Gastrocnemius medialis (tissue), 4 donors: ENCODE results near the gene CHCHD4.

Experiments used
- POLR2A ChIP-seq, 2 donors: fragments of 450-650 bp; IDR thresholded peaks; one replicate each; pipeline ENCODE4 v1.6.1; 2017; ENCODE audit warnings: antibody characterized with exemption in 2 of 2, mild to moderate bottlenecking in 2 of 2, moderate library complexity in 2 of 2
- TF ChIP-seq, protein P1 (sequence below), 5 experiments: fragments of 450-650 bp in 3 of 5; fragments of 200-600 bp in 2 of 5; sonication (generic) in 2 of 5; IDR thresholded peaks in 4 of 5; conservative IDR thresholded peaks in 1 of 5; 1 replicate in 4 of 5; 2 replicates in 1 of 5; pipeline ENCODE4 v1.5.1; 2016 to 2019; ENCODE audit warnings: antibody characterized with exemption in 5 of 5, mild to moderate bottlenecking in 3 of 5, moderate library complexity in 3 of 5

DNA sequence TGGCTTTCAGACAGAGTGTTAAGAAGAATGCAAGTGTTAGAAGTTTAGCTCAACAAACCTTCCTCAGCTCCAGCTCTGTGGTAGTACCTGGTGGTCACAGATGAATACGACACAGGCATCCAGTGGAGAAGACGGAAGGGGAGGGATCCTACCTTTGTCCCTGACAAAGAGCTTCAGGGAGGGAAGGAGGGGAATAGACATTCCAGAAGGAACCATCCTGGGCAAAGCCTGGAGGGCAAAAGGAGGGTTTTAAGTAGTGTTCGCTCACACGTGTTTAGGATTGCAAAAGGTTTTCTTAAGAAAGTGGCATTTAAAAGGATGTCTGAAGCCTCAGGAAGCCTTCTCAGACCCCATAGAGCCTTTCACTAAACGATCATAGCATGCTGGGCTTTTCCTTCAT lies 2.8 kb downstream of the CHCHD4 start:
- TF ChIP-seq, protein P1, sequence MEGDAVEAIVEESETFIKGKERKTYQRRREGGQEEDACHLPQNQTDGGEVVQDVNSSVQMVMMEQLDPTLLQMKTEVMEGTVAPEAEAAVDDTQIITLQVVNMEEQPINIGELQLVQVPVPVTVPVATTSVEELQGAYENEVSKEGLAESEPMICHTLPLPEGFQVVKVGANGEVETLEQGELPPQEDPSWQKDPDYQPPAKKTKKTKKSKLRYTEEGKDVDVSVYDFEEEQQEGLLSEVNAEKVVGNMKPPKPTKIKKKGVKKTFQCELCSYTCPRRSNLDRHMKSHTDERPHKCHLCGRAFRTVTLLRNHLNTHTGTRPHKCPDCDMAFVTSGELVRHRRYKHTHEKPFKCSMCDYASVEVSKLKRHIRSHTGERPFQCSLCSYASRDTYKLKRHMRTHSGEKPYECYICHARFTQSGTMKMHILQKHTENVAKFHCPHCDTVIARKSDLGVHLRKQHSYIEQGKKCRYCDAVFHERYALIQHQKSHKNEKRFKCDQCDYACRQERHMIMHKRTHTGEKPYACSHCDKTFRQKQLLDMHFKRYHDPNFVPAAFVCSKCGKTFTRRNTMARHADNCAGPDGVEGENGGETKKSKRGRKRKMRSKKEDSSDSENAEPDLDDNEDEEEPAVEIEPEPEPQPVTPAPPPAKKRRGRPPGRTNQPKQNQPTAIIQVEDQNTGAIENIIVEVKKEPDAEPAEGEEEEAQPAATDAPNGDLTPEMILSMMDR (IDR thresholded peaks at IDR 0.05 in 4 of 5, conservative IDR thresholded peaks at IDR 0.05 in 1 of 5): no peak
- no peak for TF ChIP-seq POLR2A (IDR thresholded peaks at IDR 0.05)
